Measurements from ENCODE around the gene ADCY10.
A peak's percentile ranks its signal among the peaks of the same experiment; 100 is the strongest.

ADCY10 gene

DNA sequence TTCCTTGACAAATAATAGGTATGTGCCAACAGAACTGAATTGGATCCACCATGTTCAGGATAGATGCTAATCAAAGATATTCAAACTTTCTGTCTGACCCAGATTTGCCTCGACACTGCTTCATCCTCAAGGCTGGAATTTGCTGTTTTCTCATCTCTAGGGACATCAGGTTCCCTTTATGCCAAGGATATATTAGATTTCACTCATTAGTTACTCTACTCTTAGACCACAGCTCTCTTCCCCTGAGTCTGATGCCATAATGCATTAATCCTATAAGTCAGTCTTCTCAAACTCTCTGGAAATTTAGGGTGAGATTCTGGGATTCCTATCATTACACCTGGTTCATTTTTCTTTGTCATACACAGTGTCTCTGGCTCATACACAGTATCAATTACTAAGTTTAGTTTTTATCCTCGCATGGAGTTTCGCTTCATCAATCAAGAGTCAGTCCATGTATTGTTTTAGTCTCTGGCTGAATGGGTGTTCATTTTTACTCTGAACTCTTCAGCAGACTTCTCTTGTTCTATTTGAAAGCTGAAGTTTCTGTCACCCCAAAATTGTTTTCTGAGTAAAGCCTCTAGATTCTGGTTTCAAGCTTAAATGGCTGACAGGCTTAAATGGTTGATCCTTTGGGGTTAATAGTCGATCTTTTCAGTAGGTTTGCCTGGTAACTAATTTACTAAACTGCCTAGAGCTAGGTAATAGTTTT lies 13.3 kb upstream of the ADCY10 start:
- no peak for DNase-seq (ENCODE audit: low read depth, low spot score)
- no peak overlapping the region for H3K4me3 ChIP-seq (ENCODE audit: low read length)

DNA sequence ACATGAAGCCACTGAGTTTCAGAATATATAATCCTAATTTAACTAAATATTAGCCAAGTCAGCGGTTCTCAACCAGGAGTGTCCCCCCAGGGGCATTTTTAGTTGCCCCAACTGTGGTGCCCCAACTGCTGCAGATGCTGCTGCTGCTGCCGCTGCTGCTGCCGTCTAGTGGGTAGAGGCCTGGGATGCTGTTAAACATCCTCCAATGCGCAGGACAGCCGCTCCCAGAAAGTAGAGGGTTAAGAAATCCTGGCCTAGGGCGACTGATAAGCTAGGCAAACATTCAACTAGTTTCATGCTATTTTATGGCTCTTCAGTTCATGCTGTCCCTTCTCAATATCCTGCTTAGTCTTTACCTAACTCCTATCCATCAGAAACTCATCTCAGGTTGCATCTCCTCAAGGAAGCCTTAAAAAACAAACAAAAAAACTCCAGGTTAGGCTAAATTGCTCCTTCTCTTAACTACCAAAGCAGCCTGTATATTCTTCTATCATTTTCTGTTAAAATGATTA lies 12.6 kb upstream of the ADCY10 start:
- H3K4me3 ChIP-seq (ENCODE audit: low read length): no peak overlapping the region
- no peak for DNase-seq (ENCODE audit: low read depth, low spot score)

DNA sequence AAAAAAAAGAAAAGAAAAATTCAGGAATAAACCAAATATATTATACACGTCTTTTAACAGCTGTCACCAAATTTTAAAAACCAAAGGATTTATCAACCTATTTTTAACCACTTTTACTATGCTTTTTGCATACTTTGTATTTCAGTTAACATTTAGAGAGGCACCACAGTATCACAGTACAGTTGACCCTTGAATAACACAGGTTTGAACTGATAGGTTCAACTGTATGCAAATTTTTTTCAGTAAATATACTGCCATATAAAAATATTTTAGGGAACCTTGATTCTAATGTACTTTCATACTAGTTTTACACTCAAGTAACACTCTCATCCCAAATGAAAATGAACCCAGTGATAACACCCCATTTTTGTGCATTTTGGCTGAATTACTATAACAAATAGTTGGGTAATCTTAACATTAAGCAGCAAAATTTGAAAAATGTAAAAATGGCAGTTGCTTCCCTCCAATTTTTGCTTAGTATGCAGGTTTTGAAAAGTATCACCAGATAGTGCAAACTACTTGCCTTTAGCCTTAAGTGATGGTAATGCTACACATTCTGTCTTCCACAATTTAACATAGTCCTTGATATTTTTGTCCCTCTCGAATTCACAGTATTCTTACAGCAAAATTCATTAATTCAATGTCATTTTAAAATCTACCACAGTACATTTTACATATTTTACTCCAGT lies 10.8 kb upstream of the ADCY10 start:
- no peak for DNase-seq (ENCODE audit: low read depth, low spot score)
- H3K4me3 ChIP-seq (ENCODE audit: low read length): no peak overlapping the region

DNA sequence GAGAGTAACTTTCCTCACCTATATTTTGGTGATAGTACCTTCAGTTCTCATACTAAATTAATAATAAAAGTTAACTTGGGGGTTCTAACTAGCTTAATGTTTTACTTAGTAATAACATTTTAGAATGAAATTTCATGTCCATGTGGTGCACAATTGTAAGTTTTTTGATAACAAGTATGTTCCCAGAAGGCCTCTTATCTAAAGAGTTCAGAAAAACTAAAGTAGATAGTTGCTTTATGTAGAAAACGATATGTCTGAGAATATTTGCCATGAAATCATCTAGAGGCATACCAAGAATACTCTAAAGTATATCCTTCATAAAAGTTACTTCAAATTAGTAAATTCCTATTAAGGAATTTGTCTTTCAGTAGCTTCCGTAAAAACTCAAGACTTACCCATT lies 10.2 kb upstream of the ADCY10 start:
- H3K4me3 ChIP-seq (ENCODE audit: low read length): no peak overlapping the region
- DNase-seq (ENCODE audit: low read depth, low spot score): no peak

DNA sequence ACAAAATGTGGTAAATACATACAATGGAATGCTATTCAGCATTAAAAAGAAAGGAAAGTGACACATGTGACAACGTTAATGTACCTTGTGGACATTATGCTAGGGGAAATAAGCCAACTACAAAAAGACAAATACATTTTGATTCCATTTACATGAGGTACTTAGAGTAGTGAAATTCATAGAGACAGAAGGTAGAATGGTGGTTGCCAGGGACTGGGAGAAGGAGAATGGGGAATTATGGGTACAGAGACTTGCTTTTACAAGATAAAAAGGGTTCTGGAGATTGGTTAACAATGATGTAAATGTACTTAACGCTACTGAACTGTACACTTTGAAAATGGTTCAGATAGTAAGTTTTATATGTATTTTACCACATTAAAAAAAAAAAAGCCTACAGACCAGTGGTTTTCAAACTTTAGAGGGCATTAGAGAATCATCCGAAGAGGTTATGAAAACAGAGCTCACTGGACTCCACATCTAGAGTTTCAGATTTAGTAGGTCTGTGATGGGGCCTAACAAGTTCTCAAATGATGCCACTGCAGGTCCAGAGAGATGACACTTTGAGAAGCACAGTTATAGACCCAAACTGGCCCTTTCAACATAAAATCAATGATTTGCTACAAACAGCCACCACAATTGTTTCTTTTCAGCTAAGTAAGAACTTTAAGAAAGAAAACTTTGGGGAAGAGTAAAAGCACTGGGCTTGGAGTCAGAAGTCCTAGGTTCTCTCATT lies 9.6 kb upstream of the ADCY10 start:
- DNase-seq (ENCODE audit: low read depth, low spot score): no peak
- no peak overlapping the region for H3K4me3 ChIP-seq (ENCODE audit: low read length)

DNA sequence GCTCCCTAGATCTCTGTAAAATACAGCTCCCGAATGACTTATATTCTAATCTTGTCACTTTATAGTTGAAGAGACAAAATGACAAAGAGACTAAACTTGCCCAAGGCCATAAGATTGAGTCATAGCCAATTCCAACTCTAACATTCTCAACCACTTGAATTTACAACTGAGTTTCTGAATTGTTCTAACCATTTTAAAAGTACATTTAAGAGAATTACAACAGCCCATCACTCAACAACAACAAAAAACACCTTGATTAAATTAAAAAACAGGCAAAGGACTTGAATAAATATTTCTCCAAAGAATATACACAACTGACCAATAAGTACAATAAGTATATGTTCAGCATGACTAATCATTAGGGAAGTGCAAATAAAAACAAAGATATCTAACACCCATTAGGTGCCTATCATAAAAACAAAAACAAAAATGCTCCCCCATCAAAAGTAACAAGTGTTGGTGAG lies 8.7 kb upstream of the ADCY10 start:
- H3K4me3 ChIP-seq (ENCODE audit: low read length): no peak overlapping the region
- DNase-seq (ENCODE audit: low read depth, low spot score): no peak

DNA sequence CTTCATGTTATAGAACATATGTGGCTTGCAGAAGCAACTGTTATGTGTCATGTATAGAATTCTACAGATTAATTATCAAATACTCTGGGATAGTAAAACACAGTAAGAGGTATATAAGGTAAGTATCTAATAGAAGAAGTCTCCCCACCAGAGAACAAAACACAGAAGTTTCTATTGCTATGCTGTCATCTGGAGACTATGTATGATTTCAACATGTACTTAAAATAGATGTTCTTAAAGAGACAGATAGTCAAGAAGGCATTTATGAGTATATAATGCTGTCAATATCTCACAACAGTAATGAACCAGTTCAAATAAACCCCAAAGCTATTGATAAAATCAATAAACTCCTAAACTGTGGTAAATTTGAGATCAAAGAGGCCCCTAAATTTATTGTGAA lies 8.1 kb upstream of the ADCY10 start:
- no peak for DNase-seq (ENCODE audit: low read depth, low spot score)
- H3K4me3 ChIP-seq (ENCODE audit: low read length): no peak overlapping the region

DNA sequence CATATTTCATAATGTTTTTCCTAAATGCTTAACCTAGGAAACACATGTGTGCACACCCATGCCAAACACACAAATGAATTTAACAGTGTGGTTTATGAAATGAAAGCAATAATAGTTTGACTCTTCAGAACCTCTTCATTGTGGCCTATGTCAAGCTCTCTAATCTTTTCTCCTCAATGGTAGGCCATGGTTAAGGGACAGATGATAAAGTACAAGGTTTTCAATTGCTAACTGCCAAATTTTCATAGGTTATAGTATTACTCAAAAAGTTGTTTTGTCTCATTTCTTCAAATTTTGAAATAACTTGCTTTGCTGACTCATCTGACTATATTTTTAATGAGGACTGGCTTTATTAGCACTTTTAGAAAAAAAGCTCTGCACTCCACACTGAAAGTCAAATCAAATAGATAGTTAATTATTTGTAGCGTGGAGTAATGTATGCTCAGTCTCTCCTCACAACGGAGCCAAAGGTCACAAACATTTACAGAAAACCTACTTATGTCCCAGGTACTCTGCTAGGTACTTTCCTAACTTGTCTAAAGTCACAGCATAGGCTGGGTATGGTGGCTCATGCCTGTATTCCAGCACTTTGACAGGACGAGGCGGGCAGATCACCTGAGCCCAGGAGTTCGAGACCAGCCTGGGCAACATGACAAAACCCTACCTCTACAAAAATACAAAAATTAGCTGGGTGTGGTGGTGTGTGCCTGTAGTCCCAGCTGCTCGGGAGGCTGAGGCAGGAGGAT lies 3.0 kb upstream of the ADCY10 start:
- no peak overlapping the region for H3K4me3 ChIP-seq (ENCODE audit: low read length)
- DNase-seq (ENCODE audit: low read depth, low spot score): no peak

DNA sequence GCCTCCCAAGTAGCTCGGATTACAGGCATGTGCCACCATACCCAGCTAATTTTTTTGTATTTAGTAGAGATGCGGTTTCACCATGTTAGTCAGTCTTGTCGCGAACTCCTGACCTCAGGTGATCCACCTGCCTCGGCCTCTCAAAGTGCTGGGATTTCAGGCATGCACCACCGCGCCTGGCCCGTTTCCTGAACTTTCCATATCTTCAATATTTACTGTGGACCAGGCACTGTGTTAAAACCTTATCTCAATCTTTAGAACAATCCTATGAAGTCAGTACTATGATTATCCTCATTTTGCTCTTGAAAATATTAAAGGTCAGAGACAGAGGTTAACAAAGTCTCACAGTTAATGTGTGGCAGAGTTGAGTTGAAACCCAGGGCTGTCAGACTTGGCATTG lies 1.6 kb upstream of the ADCY10 start:
- H3K4me3 ChIP-seq (ENCODE audit: low read length): no peak overlapping the region

DNA sequence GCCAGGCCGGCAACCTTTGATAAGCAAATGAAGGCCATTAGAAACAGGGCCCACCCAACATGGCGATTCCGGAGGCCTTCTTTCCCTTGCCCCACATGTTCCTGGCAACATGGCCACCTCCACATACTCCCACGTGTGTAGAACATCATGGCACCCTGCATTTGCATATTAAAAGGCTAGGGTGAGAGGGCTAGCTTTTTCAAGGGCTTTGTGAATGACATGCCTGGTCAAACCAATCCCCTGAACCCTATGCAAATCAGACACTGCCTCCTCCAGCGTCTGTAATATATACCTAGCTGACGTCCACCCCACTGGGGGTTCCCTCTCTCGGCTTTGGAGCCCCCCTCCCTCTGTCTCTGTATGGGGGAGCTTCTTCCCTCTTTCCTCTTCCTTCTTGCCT lies 1.6 kb downstream of the ADCY10 start:
- DNase-seq (ENCODE audit: low read depth, low spot score): no peak
- H3K4me3 ChIP-seq (ENCODE audit: low read length): no peak overlapping the region

More for the DNA sequence above, 1.6 kb upstream of the ADCY10 start:
- DNase-seq (ENCODE audit: low read depth, low spot score): no peak

DNA sequence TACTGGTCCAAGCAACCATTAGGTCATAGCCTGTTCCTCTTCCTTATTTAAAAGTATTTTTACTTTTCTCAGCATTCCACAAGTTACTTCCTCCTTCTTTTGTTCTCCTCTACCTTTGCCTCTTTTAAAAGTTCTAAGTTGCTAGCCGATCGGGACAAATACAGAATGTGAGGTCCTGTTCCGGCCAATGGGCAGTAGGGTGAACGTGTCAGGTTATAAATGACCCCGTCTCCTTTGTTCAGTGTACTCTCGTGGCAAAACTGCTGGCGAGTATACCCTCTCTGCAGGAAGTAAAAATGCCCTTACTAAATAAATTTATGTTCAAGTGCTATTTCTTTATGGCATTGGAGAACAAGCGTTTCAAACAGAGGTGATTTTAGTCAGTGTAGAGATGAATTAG lies 2.5 kb downstream of the ADCY10 start:
- no peak overlapping the region for H3K4me3 ChIP-seq (ENCODE audit: low read length)
- DNase-seq (ENCODE audit: low read depth, low spot score): no peak

DNA sequence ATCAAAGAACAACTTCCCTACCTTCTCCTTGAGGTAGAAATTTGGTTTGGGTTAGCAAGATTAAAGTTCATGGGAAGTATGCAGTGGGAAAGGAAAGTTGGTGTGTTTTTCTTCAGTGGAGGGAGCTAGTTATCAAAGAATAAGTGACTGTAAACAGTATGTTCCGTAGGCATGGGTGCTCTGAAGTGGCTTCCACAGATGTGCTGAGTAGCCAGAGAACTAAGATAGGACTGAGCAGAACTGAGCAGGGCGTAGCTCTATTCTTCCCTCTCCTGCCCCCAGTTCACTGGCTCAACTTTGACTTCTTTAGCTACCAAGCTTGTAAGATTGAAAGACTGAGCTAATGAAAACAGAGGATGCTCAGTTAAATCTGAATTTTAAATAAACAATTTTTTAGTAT lies 3.4 kb downstream of the ADCY10 start:
- DNase-seq (ENCODE audit: low read depth, low spot score): no peak
- no peak overlapping the region for H3K4me3 ChIP-seq (ENCODE audit: low read length)

DNA sequence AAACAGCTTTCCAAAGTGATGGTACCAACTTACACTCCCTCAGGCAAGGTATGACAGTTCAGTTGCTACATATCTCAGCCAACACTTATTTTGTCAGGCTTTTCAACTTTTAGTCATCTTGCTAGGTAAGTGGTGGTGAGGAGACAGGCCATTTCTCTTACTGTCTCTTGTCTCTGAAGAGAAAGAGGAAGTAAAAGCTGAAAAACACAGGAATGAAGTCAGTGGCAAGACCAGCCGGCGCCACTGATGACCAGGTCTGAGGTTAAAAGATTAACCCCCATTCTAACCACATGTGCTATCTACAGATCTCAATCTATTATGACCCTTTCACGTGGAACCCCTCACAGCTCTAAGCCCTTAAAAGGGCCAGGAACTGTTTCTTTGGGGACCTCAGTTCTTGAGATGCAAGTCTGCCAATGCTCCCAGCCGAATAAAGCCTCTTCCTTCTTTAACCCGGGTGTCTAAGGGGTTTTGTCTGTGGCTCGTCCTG lies 4.2 kb downstream of the ADCY10 start:
- peak; percentile 15 for DNase-seq (ENCODE audit: low read depth, low spot score)
- H3K4me3 ChIP-seq (ENCODE audit: low read length): no peak overlapping the region

DNA sequence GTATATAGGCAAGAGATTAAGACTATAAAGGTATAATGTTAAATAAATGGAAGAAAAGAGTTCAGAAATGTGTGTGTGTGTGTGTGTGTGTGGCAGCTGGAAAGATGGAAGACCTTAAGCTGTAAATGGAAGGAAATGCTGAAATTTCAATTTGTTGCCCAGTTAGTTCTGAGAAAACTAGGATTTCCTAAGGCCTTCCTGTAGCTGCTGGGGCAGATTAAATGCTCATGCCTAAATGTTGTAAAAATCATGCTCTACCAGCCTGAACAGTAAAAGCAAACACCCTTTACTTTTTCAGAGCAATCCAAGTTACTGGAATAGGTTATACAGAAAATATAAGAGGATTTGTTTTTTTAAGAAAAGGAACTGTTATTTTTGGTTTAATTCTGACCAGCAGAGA lies 8.3 kb downstream of the ADCY10 start:
- no peak overlapping the region for H3K4me3 ChIP-seq (ENCODE audit: low read length)
- DNase-seq (ENCODE audit: low read depth, low spot score): no peak

DNA sequence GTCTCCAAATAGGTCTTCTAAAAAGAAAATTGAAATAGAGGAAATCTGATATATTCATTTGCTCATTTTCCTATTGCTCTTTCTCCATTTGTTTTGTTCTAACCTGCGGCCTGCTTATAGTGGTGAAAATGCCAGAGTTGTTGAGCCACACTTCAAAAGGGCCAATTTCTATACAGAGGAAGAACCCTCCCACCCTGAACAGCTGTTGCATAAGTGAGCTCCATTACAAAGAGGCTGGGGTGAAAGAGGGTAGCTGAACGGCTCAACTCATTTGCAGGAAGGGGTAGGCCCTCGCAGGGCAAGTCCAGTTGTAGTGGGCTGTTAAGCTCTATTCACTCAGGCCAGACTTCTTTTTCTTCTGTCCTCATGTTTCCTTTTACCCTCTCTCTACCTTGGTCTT lies 8.8 kb downstream of the ADCY10 start:
- H3K4me3 ChIP-seq (ENCODE audit: low read length): no peak overlapping the region
- DNase-seq (ENCODE audit: low read depth, low spot score): peak; percentile 50

DNA sequence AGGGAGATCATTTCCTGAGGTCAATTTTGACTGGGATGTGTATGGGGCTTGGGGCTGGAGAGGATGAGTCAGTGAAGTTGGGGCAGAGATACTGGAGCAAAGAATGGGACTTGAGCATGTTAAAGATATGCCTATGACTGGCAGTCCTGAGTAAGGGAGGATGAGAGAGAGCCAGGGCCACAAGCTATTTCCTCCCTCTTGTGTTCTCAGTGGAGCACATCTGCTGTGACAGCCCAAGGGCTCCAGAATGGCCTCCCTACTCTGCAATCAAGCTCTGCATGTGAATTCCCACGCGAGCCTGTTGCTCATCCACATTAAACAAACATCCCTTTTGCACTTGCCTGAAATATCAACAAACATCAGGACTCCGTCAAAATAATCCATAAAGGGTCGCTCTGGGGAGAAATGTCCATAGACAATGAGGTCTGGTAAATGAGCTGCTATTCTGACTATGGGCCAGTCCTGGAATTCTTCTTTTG lies 9.2 kb downstream of the ADCY10 start:
- no peak for DNase-seq (ENCODE audit: low read depth, low spot score)
- H3K4me3 ChIP-seq (ENCODE audit: low read length): no peak overlapping the region

DNA sequence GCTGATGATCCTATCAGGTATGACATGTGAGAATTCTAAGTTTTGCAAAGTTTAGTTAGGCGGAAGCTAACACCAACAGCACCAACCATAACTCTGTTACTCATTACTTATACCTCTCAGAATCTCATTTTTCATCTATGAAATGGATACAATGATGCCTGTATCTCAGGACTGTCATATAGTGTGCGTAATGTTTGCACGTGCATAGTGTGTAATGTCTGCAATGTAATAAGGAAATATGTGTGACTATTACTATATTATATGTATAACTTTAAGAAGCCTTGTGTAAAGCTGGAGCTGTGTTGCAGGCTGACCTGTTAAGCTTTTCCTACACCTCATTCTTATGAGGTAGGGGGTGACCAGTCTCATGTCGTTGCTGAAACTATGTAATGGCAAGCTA lies 13.0 kb downstream of the ADCY10 start:
- DNase-seq (ENCODE audit: low read depth, low spot score): no peak
- no peak overlapping the region for H3K4me3 ChIP-seq (ENCODE audit: low read length)

DNA sequence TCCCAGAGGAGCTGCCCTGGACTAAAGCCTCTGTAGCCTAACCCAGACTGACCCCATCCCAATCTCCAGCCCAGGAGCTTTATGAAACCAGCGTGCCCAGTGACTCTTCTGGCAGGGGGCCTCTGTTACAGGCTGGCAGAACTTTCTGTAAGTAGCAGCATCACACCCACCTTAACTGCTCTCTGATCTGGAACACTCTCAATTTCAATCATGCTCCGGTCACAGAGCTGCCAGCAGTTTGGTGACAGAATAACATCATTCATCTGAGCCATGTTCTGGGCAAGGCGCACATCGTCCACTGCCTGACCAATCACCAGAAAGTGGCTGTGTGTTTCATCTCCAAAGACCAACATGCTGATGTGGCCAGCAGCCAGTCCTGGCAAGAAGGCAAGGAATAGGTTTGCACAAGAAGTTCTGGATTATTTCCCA lies 14.7 kb downstream of the ADCY10 start:
- no peak for DNase-seq (ENCODE audit: low read depth, low spot score)
- H3K4me3 ChIP-seq (ENCODE audit: low read length): no peak overlapping the region

DNA sequence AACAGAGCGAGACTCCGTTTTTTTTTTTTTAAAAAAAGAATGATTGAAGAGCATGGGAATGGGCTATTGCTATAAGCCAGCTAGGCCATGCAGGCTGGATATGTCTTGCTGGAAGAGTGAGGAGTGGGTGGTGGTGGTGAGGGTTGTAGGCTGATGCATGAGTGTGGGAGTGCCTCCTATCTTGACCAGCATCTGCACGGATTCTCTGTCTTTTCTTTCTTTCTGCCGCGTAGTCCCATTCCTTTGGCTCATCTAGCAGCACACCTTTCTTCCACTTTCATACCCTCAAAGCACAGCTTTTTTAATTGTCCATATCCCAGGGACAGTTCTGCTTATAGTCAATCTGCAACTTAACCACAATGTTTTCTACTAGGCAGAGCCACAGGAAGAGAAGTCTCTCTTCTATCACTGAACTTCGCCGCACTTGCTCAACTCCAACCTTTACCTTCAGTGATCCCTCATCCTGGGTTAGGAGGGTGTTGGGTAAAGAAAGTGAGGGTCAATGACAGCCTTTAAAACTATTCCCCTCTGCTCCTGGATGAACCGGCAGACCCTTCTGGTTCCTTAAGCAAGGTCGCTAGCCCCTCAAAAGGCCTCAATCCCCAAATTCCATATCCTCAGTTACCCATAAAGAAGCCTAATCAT lies 15.2 kb downstream of the ADCY10 start:
- no peak overlapping the region for H3K4me3 ChIP-seq (ENCODE audit: low read length)
- DNase-seq (ENCODE audit: low read depth, low spot score): no peak
